WERI-Rb-1 (cell line): ENCODE measurements around the gene ZNF385C.
A peak's percentile ranks its signal among the peaks of the same experiment; 100 is the strongest.

ENCODE experiments used
- DNase-seq: peaks from one replicate; pipeline ENCODE4 v3.0.0-alpha.2; 2020
- H3K27ac ChIP-seq: fragments of 250-450 bp; sonication (Bioruptor Pico); 2 replicates; pipeline ENCODE4 v1.5.1; 2020; ENCODE audit warnings: mild to moderate bottlenecking, moderate library complexity
- H3K27me3 ChIP-seq: fragments of 250-450 bp; sonication (Bioruptor Pico); 2 replicates; pipeline ENCODE4 v1.5.1; 2021; ENCODE audit warnings: mild to moderate bottlenecking, low read depth, moderate library complexity; ENCODE audit not compliant: insufficient read depth, severe bottlenecking
- H3K36me3 ChIP-seq: fragments of 250-450 bp; sonication (Bioruptor Pico); 2 replicates; pipeline ENCODE4 v1.5.1; 2020; ENCODE audit warnings: mild to moderate bottlenecking, moderate library complexity
- H3K4me3 ChIP-seq: 2 replicates; pipeline ENCODE4 v1.5.1; 2011; ENCODE audit warnings: low read depth, mild to moderate bottlenecking, control low read depth, low read length
- H3K9me3 ChIP-seq: fragments of 250-450 bp; sonication (Bioruptor Pico); 2 replicates; pipeline ENCODE4 v1.5.1; 2021; ENCODE audit warnings: mild to moderate bottlenecking, moderate library complexity; ENCODE audit not compliant: severe bottlenecking
- CTCF ChIP-seq: IDR thresholded peaks from 2 replicates; pipeline ENCODE4 v1.5.1; 2011; ENCODE audit warnings: low read depth, mild to moderate bottlenecking, control low read depth, inconsistent platforms, low read length

ZNF385C gene

GRCh38 chr17:42132941-42133340 is 34.7 kb upstream of the ZNF385C start:
- no peaks in the 10 kb centered on the region for H3K9me3 ChIP-seq
- no peak for TF ChIP-seq CTCF
- no peak overlapping the region for H3K27ac ChIP-seq
- DNase-seq, result no peak
- no peak overlapping the region for H3K4me3 ChIP-seq
- peaks cover 59% of the 10 kb centered on the region for H3K36me3 ChIP-seq
- H3K27me3 ChIP-seq, result no peaks in the 10 kb centered on the region

- H3K27me3 ChIP-seq, result no peaks in the 10 kb centered on the region
- H3K4me3 ChIP-seq, result no peak overlapping the region
- DNase-seq, result no peak
- H3K27ac ChIP-seq, result no peak overlapping the region
- no peaks in the 10 kb centered on the region for H3K9me3 ChIP-seq
- TF ChIP-seq CTCF, result no peak
- peaks cover 59% of the 10 kb centered on the region for H3K36me3 ChIP-seq
These were observed 33.7 kb upstream of the ZNF385C start for GRCh38 chr17:42131981-42132432.

DNA sequence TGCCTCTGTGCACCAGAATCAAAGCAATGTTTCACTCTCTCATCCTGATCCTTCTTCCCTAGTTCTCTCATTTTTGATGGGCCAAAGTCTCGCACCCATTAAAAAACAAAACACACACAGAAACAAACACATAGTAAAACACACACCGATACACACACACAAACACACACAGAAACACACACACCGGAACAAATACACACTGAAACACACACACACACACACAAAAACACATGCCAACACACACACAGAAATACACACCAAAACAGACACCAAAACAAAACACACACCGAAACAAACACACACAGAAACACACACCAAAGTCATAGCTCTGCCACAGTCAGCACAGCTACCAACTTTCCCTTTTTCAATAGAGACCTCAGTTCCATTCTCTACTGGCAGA is 33.0 kb upstream of the ZNF385C start:
- no peak for DNase-seq
- Histone ChIP-seq H3K27me3 (no peaks in the 10 kb centered on the region), H3K4me3 (no peak overlapping the region), H3K9me3 (no peaks in the 10 kb centered on the region), H3K36me3 (peaks cover 59% of the 10 kb centered on the region), H3K27ac (no peak overlapping the region)
- no peak for TF ChIP-seq CTCF

- Histone ChIP-seq H3K27me3 (no peaks in the 10 kb centered on the region), H3K9me3 (no peaks in the 10 kb centered on the region), H3K27ac (no peak overlapping the region), H3K4me3 (no peak overlapping the region), H3K36me3 (peaks cover 62% of the 10 kb centered on the region)
- DNase-seq, result no peak
- peak; percentile 17; the same call in 1 of the 2 replicates for TF ChIP-seq CTCF
These were observed 32.1 kb upstream of the ZNF385C start for GRCh38 chr17:42130310-42130936.

- no peaks in the 10 kb centered on the region for H3K27me3 ChIP-seq
- H3K9me3 ChIP-seq, result no peaks in the 10 kb centered on the region
- DNase-seq, result no peak
- H3K4me3 ChIP-seq, result no peak overlapping the region
- no peak for TF ChIP-seq CTCF
- peaks cover 67% of the 10 kb centered on the region for H3K36me3 ChIP-seq
- no peak overlapping the region for H3K27ac ChIP-seq
These were observed 31.0 kb upstream of the ZNF385C start for GRCh38 chr17:42129109-42129837.

GRCh38 chr17:42127414-42127813 is 29.1 kb upstream of the ZNF385C start:
- H3K27me3 ChIP-seq, result no peaks in the 10 kb centered on the region
- peaks cover 65% of the 10 kb centered on the region for H3K36me3 ChIP-seq
- no peak overlapping the region for H3K4me3 ChIP-seq
- no peak for DNase-seq
- no peaks in the 10 kb centered on the region for H3K9me3 ChIP-seq
- H3K27ac ChIP-seq, result no peak overlapping the region
- no peak for TF ChIP-seq CTCF
